CD8-positive, alpha-beta memory T cell (primary cell): ENCODE results near the gene KIAA0232. TPM values are rescaled to one million over a fixed set of nuclear protein-coding genes. Genes with fewer than 3 reads are reported as not detected.
A peak's percentile ranks its signal among the peaks of the same experiment; 100 is the strongest.
"Not testable (repeated sequence)": the region's sequence is repeated elsewhere in the genome, so short reads cannot be mapped to it uniquely, and the experiment has no call there.

ENCODE experiments used
- CTCF ChIA-PET: fragments of 350-600 bp; sonication (Branson Sonifier 250); formaldehyde crosslinking; loops from one replicate; lab custom pipeline; 2021; ENCODE audit warnings: antibody characterized with exemption; lab: Charles Lee
- POLR2A ChIA-PET: fragments of 350-600 bp; sonication (Branson Sonifier 250); formaldehyde crosslinking; loops from one replicate; lab custom pipeline; 2021; ENCODE audit warnings: antibody characterized with exemption; lab: Charles Lee
- DNase-seq, 5 donors: peaks; one replicate each; pipeline versions ENCODE4 v3.0.0 to v3.0.0-alpha.2; 2020 to 2022; ENCODE audit warnings: mixed read lengths in 1 of 5
- H3K27ac ChIP-seq: one replicate; pipeline ENCODE4 v1.7.0; 2013; ENCODE audit warnings: low read depth, mild to moderate bottlenecking, low read length, moderate library complexity
- H3K27me3 ChIP-seq: 2 replicates; pipeline ENCODE4 v1.7.0; 2013; ENCODE audit warnings: low read length, mild to moderate bottlenecking; ENCODE audit not compliant: insufficient read depth, poor library complexity, severe bottlenecking
- H3K36me3 ChIP-seq: 2 replicates; pipeline ENCODE4 v1.7.0; 2013; ENCODE audit warnings: mild to moderate bottlenecking, low read length, moderate library complexity; ENCODE audit not compliant: insufficient read depth
- H3K4me1 ChIP-seq: 2 replicates; pipeline ENCODE4 v1.7.0; 2013; ENCODE audit warnings: mild to moderate bottlenecking, low read length, moderate library complexity; ENCODE audit not compliant: insufficient read depth
- H3K4me3 ChIP-seq: 2 replicates; pipeline ENCODE4 v1.7.0; 2013; ENCODE audit warnings: mild to moderate bottlenecking, low read length
- H3K9me3 ChIP-seq: 2 replicates; pipeline ENCODE4 v1.7.0; 2013; ENCODE audit warnings: mild to moderate bottlenecking, low read length
- H3K27ac Mint-ChIP-seq, 8 donors: one replicate each; pipeline ENCODE4 v1.8.0; 2020 to 2021; ENCODE audit warnings: mixed read lengths in 8 of 8, mild to moderate bottlenecking in 6 of 8, inconsistent platforms in 3 of 8, moderate library complexity in 3 of 8
- H3K27me3 Mint-ChIP-seq, 2 donors: one replicate each; pipeline ENCODE4 v1.8.0; 2020 to 2021; ENCODE audit warnings: mixed read lengths in 2 of 2, mild to moderate bottlenecking in 1 of 2, moderate library complexity in 1 of 2
- H3K36me3 Mint-ChIP-seq, 3 donors: one replicate each; pipeline ENCODE4 v1.8.0; 2020 to 2021; ENCODE audit warnings: mixed read lengths in 3 of 3, inconsistent platforms in 1 of 3, mild to moderate bottlenecking in 1 of 3
- H3K4me1 Mint-ChIP-seq, 3 donors: one replicate each; pipeline ENCODE4 v1.8.0; 2020 to 2021; ENCODE audit warnings: mixed read lengths in 3 of 3, inconsistent platforms in 1 of 3, mild to moderate bottlenecking in 1 of 3
- H3K4me3 Mint-ChIP-seq, 7 donors: one replicate each; pipeline ENCODE4 v1.8.0; 2020 to 2021; ENCODE audit warnings: mixed read lengths in 7 of 7, mild to moderate bottlenecking in 6 of 7, moderate library complexity in 4 of 7, inconsistent platforms in 2 of 7
- H3K9me3 Mint-ChIP-seq, 5 donors: one replicate each; pipeline ENCODE4 v1.8.0; 2020 to 2022; ENCODE audit warnings: mixed read lengths in 5 of 5, mild to moderate bottlenecking in 3 of 5, moderate library complexity in 2 of 5, inconsistent platforms in 1 of 5
- polyA plus RNA-seq: library from polyadenylated mRNA; unstranded; fragments of 300-500 nt; fragmentation: Illumina TruSeq; gene quantifications from one replicate; pipeline ENCODE4 v1.2.3, GENCODE V29; 2021
- total RNA-seq, 2 experiments: library from RNA; stranded (reverse); gene quantifications; one replicate each; pipeline ENCODE4 v1.2.3, GENCODE V29; 2021

The KIAA0232 gene
- total and polyA plus RNA-seq, 3 experiments from 2014 or later: 13.6 to 16.4 (median 16.0) TPM

DNA sequence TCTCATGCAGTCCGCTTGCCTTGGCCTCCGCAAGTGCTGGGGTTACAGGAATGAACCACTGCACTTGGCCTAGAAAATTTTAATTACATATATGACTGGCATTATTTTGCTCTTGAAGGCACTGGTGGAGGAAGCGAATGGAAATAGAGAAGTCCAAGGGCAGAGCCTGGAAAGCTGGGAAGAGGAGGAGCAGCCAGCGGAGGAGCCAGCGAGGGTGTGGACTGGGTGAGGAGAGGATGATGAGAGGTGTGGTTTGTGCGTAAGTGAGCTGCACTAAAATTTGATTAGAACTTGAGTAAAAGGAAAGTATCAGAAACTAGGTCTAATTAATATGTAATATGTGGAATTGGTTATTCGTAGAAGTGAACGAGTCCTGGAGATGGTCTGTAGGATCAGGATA lies 13.3 kb downstream of the KIAA0232 start:
- H3K36me3 Mint-ChIP-seq: peaks cover 11 to 52% (median 23%) of the 10 kb centered on the region in 3 donors
- H3K4me1 Mint-ChIP-seq: peaks cover 60 to 83% (median 72%) of the 10 kb centered on the region in 3 donors
- no peak for DNase-seq

DNA sequence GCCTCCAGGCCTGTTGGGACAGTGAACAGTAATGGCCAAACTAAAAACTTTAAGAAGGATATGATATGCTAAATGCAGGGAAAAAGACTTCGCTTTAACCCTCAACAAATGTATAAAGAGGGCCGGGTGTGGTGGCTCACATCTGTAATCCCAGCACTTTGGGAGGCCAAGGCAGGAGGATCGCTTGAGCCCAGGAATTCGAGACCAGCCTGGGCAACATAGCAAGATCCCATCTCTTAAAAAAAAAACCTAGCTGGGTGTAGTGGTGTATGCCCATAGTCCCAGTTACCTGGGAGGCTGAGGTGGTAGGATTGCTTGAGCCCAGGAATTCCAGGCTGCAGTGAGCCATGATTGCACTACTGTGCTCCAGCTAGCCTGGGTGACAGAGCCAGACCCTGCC lies 14.8 kb downstream of the KIAA0232 start:
- not testable (repeated sequence) for DNase-seq, H3K9me3 Mint-ChIP-seq, H3K27me3 Mint-ChIP-seq, H3K27ac ChIP-seq, H3K9me3 ChIP-seq, H3K27me3 ChIP-seq, H3K4me3 Mint-ChIP-seq, H3K27ac Mint-ChIP-seq, H3K4me3 ChIP-seq, H3K36me3 ChIP-seq
- peaks cover 49 to 82% (median 72%) of the 10 kb centered on the region in 3 donors for H3K4me1 Mint-ChIP-seq
- POLR2A ChIA-PET: interaction anchor here (0.6 kb wide), 1 partner anchor 13 kb away, joined by 3 read pairs; no protein-coding TSS in a partner anchor
- CTCF ChIA-PET: interaction anchor here (0.9 to 1.9 kb wide), 3 partner anchors 8 to 76 kb away, joined by 3 to 7 read pairs (median 4); no protein-coding TSS in a partner anchor
- H3K36me3 Mint-ChIP-seq: peaks cover under 1 to 40% (median 17%) of the 10 kb centered on the region in 3 donors
- peaks cover 10% of the 10 kb centered on the region for H3K4me1 ChIP-seq

More for the DNA sequence above, 13.3 kb downstream of the KIAA0232 start:
- ChIA-PET CTCF (interaction anchor here (0.7 to 1.6 kb wide), 2 partner anchors 12 to 75 kb away, joined by 3 read pairs; no protein-coding TSS in a partner anchor), POLR2A (no interaction called here)
- H3K4me1 ChIP-seq: peaks cover 15% of the 10 kb centered on the region
- no peak overlapping the region for H3K27ac ChIP-seq
- Mint-ChIP-seq H3K27ac (peak overlapping the region in 3 of 8 donors; percentile 7 to 35 (median 17)), H3K4me3 (no peak overlapping the region), H3K9me3 (no peaks in the 10 kb centered on the region), H3K27me3 (no peaks in the 10 kb centered on the region)
- no peaks in the 10 kb centered on the region for H3K9me3 ChIP-seq
- no peak overlapping the region for H3K4me3 ChIP-seq
- H3K36me3 ChIP-seq: no peaks in the 10 kb centered on the region
- no peaks in the 10 kb centered on the region for H3K27me3 ChIP-seq

DNA sequence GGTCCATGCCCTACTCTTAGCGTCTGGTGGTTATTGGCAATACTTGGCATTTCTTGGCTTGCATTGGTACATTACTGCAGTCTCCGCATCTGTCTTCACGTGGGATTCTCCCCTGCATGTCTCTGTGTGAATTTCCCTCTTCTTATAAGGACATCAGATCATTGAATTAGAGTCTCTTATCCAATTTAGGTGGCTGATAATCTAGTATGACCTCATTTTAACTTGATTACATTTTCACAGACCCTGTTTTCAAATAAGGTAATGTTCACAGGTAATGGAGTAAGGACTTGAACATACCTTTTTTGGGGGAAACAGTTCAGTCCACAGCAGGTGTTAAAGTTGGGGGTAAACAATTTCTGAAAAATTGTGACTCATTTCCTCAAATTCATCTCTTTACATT lies 16.6 kb downstream of the KIAA0232 start:
- Histone ChIP-seq H3K36me3 (no peaks in the 10 kb centered on the region), H3K27me3 (no peaks in the 10 kb centered on the region), H3K4me3 (no peak overlapping the region), H3K4me1 (peaks cover 4% of the 10 kb centered on the region), H3K27ac (no peak overlapping the region), H3K9me3 (no peaks in the 10 kb centered on the region)
- no peak for DNase-seq
- Mint-ChIP-seq H3K4me3 (peak overlapping the region in 1 of 7 donors; percentile 2), H3K36me3 (peaks cover 0 to 39% (median 13%) of the 10 kb centered on the region in 3 donors), H3K27me3 (no peaks in the 10 kb centered on the region), H3K27ac (peak overlapping the region in 2 of 8 donors; percentile 6 to 20), H3K4me1 (peaks cover 41 to 82% (median 67%) of the 10 kb centered on the region in 3 donors), H3K9me3 (no peaks in the 10 kb centered on the region)
- ChIA-PET CTCF (no interaction called here), POLR2A (no interaction called here)

DNA sequence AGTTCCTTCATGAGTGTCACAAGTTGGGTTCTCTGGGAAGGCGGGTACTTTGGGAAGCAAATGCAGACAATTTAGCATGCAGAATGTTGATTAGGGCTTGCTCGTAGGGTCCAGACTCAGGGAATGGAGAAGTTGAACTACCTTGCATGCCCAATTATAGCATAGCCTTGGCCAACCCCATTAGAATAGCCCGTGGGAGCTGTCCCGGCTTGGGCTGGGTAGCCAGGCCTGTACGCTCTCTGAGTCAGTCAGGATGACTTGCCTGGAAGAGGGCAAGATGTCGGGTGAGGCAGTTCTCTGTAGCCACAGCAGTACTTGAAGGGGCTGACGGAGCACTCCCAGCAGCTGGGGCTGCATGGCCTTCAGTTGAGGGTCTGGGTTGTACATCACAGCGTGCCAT lies 19.5 kb downstream of the KIAA0232 start:
- POLR2A ChIA-PET: no interaction called here

DNA sequence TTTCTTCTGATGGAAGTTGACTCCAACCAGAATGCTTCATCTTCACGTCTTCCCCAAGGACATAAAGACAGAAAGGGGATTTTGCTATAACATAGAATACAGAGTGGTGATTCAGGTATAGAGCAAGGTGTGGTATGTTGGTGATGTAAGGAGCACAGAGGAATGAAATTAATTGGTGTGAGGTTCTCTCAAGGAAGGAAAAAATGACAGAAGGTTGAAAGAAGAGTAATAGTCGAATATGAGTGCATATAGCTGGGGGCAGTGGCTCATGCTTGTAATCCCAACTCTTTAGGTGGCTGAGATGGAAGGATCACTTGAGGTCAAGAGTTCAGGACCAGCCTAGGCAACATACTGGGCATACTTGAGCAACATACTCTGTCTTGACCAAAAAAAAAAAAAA lies 20.1 kb downstream of the KIAA0232 start:
- peak overlapping the region in 4 of 8 donors; percentile 1 to 14 (median 10) for H3K27ac Mint-ChIP-seq
- peaks cover 4% of the 10 kb centered on the region for H3K4me1 ChIP-seq
- no peaks in the 10 kb centered on the region for H3K9me3 ChIP-seq
- H3K36me3 ChIP-seq: no peaks in the 10 kb centered on the region
- H3K9me3 Mint-ChIP-seq: no peaks in the 10 kb centered on the region
- ChIA-PET CTCF (interaction anchor here (0.7 to 1.0 kb wide), 2 partner anchors 71 to 143 kb away, joined by 3 to 4 read pairs; no protein-coding TSS in a partner anchor), POLR2A (no interaction called here)
- no peak for DNase-seq
- peaks cover 0 to 3% of the 10 kb centered on the region in 2 donors for H3K27me3 Mint-ChIP-seq
- H3K27ac ChIP-seq: no peak overlapping the region
- no peak overlapping the region for H3K4me3 Mint-ChIP-seq
- H3K4me1 Mint-ChIP-seq: peaks cover 37 to 78% (median 54%) of the 10 kb centered on the region in 3 donors
- H3K4me3 ChIP-seq: no peak overlapping the region
- no peaks in the 10 kb centered on the region for H3K27me3 ChIP-seq
- H3K36me3 Mint-ChIP-seq: peaks cover 0 to 19% (median 6%) of the 10 kb centered on the region in 3 donors

More for the DNA sequence above, 19.5 kb downstream of the KIAA0232 start:
- H3K4me3 ChIP-seq: no peak overlapping the region
- H3K27me3 Mint-ChIP-seq: peaks cover 0 to 2% of the 10 kb centered on the region in 2 donors
- no peaks in the 10 kb centered on the region for H3K27me3 ChIP-seq
- no peak overlapping the region for H3K27ac Mint-ChIP-seq
- H3K4me1 Mint-ChIP-seq: peaks cover 38 to 78% (median 54%) of the 10 kb centered on the region in 3 donors
- peaks cover 0 to 21% (median 6%) of the 10 kb centered on the region in 3 donors for H3K36me3 Mint-ChIP-seq
- H3K9me3 ChIP-seq: no peaks in the 10 kb centered on the region
- DNase-seq: no peak
- CTCF ChIA-PET: interaction anchor here (1.0 kb wide), 1 partner anchor 72 kb away, joined by 3 read pairs; no protein-coding TSS in a partner anchor
- H3K36me3 ChIP-seq: no peaks in the 10 kb centered on the region
- no peak overlapping the region for H3K27ac ChIP-seq
- H3K4me1 ChIP-seq: no peaks in the 10 kb centered on the region
- H3K4me3 Mint-ChIP-seq: no peak overlapping the region
- no peaks in the 10 kb centered on the region for H3K9me3 Mint-ChIP-seq

DNA sequence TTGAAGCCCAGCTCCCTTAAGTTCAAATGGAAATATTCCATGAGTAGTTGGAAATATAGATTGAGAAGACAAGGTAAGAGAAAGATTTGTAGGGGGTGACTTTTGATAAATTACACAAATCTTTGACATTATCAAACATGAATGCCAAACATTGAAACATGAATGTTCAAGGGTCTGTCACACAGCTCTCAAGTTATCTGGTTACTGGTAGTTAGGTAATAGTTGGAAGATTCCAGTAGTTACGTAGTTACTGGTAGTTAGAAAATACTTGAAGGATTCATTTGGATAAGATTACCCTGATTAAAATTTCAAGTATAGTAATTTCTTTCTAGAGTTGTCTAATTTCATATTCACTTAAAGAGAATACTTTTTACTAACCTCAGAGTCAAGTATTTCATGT lies 20.7 kb downstream of the KIAA0232 start:
- peaks cover 0 to 16% (median 7%) of the 10 kb centered on the region in 3 donors for H3K36me3 Mint-ChIP-seq
- H3K27me3 Mint-ChIP-seq: peaks cover 0 to 3% of the 10 kb centered on the region in 2 donors
- ChIA-PET CTCF (interaction anchor here (0.7 kb wide), 1 partner anchor 142 kb away, joined by 4 read pairs; no protein-coding TSS in a partner anchor), POLR2A (no interaction called here)
- no peak overlapping the region for H3K4me3 Mint-ChIP-seq
- H3K9me3 Mint-ChIP-seq: no peaks in the 10 kb centered on the region
- no peaks in the 10 kb centered on the region for H3K36me3 ChIP-seq
- no peaks in the 10 kb centered on the region for H3K27me3 ChIP-seq
- peaks cover 35 to 81% (median 56%) of the 10 kb centered on the region in 3 donors for H3K4me1 Mint-ChIP-seq
- H3K27ac ChIP-seq: no peak overlapping the region
- peaks cover 4% of the 10 kb centered on the region for H3K4me1 ChIP-seq
- no peak overlapping the region for H3K27ac Mint-ChIP-seq
- no peak overlapping the region for H3K4me3 ChIP-seq
- DNase-seq: no peak
- H3K9me3 ChIP-seq: no peaks in the 10 kb centered on the region

DNA sequence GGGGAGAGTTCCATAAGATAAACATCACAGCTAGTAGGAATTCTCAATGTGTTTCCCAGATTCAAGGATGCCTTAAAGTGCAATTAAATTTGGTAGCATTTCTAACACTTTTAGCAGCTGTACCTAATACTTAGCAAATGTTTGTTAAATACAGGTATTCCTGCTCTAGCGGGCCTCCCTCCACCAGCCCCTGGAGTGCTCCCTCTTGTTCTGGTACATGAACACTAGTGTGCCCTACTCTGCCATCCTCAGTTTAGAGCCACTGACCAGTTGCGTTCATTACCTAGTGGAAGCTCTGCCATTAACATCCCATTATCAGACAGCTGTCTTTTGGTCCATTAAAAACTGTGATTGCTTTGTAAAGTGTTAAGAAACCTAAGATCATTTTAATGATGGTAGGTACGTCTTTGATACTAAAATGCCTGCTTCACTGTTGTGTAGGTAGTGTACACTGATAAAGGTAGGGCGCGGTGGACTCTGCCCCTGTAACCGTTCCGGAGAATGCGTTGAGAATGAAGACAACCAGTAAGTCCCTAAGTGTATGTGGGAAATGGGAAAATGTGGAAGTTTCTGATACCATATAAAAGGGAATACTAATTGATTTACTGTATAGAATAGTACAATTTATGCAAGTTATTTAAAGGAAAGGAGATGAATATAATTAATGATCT lies 21.7 kb downstream of the KIAA0232 start:
- Mint-ChIP-seq H3K9me3 (no peaks in the 10 kb centered on the region), H3K4me3 (no peak overlapping the region), H3K27ac (peak overlapping the region in 1 of 8 donors; percentile 31), H3K27me3 (peaks cover 0 to 3% of the 10 kb centered on the region in 2 donors), H3K36me3 (peaks cover 0 to 13% (median 4%) of the 10 kb centered on the region in 3 donors), H3K4me1 (peaks cover 31 to 77% (median 53%) of the 10 kb centered on the region in 3 donors)
- Histone ChIP-seq H3K27ac (no peak overlapping the region), H3K9me3 (no peaks in the 10 kb centered on the region), H3K4me1 (peaks cover 4% of the 10 kb centered on the region), H3K36me3 (no peaks in the 10 kb centered on the region), H3K27me3 (no peaks in the 10 kb centered on the region), H3K4me3 (no peak overlapping the region)
- DNase-seq: no peak
- POLR2A ChIA-PET: no interaction called here
- CTCF ChIA-PET: no interaction called here
